A549 (cell line): Measurements from ENCODE around the gene LCN9. TPM values are rescaled to one million over a fixed set of nuclear protein-coding genes. Genes with fewer than 3 reads are reported as not detected.

Experiments
- ATAC-seq, 2 experiments: fragments of 200-7000 bp in 1 of 2; fragments of >200 bp in 1 of 2; cut with Nextera tagmentation in 1 of 2; cut with Tn5 transposase in 1 of 2; 3 replicates each; pipeline versions ENCODE4 v1.8.0 to v1.9.1; 2018 to 2020; ENCODE audit warnings: mild to moderate bottlenecking in 1 of 2, moderate library complexity in 1 of 2
- CTCF ChIA-PET: fragments of 300-600 bp; sonication (Branson Sonifier 250); formaldehyde crosslinking; extraction: SDS; loops from one replicate; lab custom pipeline; 2021; ENCODE audit warnings: antibody characterized with exemption, inconsistent platforms; lab: Yijun Ruan, JAX
- POLR2A ChIA-PET: fragments of 350-600 bp; formaldehyde crosslinking; extraction: SDS; loops from one replicate; lab custom pipeline; 2021; ENCODE audit warnings: antibody characterized with exemption, inconsistent platforms; lab: Yijun Ruan, JAX
- DNase-seq, 2 experiments: peaks; one replicate each; pipeline versions ENCODE4 v3.0.0 to v3.0.0-alpha.2; 2011 to 2016; ENCODE audit warnings: low read depth in 1 of 2, low spot score in 1 of 2
- FAIRE-seq: peaks from 2 replicates; lab custom pipeline; 2011; peaks lifted over from hg19 to GRCh38; lab: Jason Lieb, UNC
- H3K27ac ChIP-seq, 2 experiments: fragments of >200 bp; sonication (Bioruptor Twin); formaldehyde crosslinking; 3 replicates each; pipeline ENCODE4 v1.5.1; 2016 to 2017
- H3K4me1 ChIP-seq: fragments of >200 bp; sonication (Bioruptor Twin); formaldehyde crosslinking; 3 replicates; pipeline ENCODE4 v1.6.1; 2016
- H3K4me2 ChIP-seq: fragments of >200 bp; sonication (Bioruptor Twin); formaldehyde crosslinking; 3 replicates; pipeline ENCODE4 v1.6.1; 2016
- H3K4me3 ChIP-seq: fragments of >200 bp; sonication (Bioruptor Twin); formaldehyde crosslinking; 3 replicates; pipeline ENCODE4 v1.5.1; 2016
- H3K9me3 ChIP-seq: fragments of >200 bp; sonication (Bioruptor Twin); formaldehyde crosslinking; 3 replicates; pipeline ENCODE4 v1.6.1; 2016
- BCL3 ChIP-seq: fragments of >200 bp; sonication (Bioruptor Twin); formaldehyde crosslinking; IDR thresholded peaks from 3 replicates; pipeline ENCODE4 v1.6.1; 2016
- BHLHE40 ChIP-seq: IDR thresholded peaks from 2 replicates; pipeline ENCODE4 v1.6.1; 2012; ENCODE audit warnings: low read depth, low read length, inconsistent platforms
- CEBPB ChIP-seq, 2 experiments: fragments of >200 bp in 1 of 2; sonication (Bioruptor Twin) in 1 of 2; formaldehyde crosslinking in 1 of 2; IDR thresholded peaks; 2 replicates each; pipeline ENCODE4 v1.6.1; 2012 to 2016
- CHD2 ChIP-seq: fragments of 150-350 bp; IDR thresholded peaks from 2 replicates; pipeline ENCODE4 v1.6.1; 2014; ENCODE audit warnings: low read length; ENCODE audit not compliant: partially characterized antibody
- EHF ChIP-seq: fragments of 250-450 bp; sonication (Bioruptor Pico); IDR thresholded peaks from 2 replicates; pipeline ENCODE4 v1.5.0; 2020; ENCODE audit warnings: mild to moderate bottlenecking
- ESRRA ChIP-seq: fragments of 150-350 bp; IDR thresholded peaks from 2 replicates; pipeline ENCODE4 v1.6.1; 2014; ENCODE audit warnings: mild to moderate bottlenecking, low read length, borderline replicate concordance
- FOSB ChIP-seq: fragments of 250-450 bp; sonication (Bioruptor Pico); IDR thresholded peaks from 2 replicates; pipeline ENCODE4 v1.5.0; 2020; ENCODE audit warnings: mild to moderate bottlenecking, moderate library complexity
- FOXS1 ChIP-seq: fragments of 250-450 bp; sonication (Bioruptor Pico); IDR thresholded peaks from 2 replicates; pipeline ENCODE4 v1.5.0; 2020; ENCODE audit warnings: mild to moderate bottlenecking, moderate library complexity
- HDAC2 ChIP-seq: fragments of 200-600 bp; sonication (generic); IDR thresholded peaks from 2 replicates; pipeline ENCODE4 v1.6.1; 2016
- HEYL ChIP-seq: fragments of 250-450 bp; sonication (Bioruptor Pico); IDR thresholded peaks from 2 replicates; pipeline ENCODE4 v1.8.0; 2021; ENCODE audit warnings: mild to moderate bottlenecking, moderate library complexity
- HOXB5 ChIP-seq: fragments of 250-450 bp; sonication (Bioruptor Pico); IDR thresholded peaks from 2 replicates; pipeline ENCODE4 v1.5.0; 2020; ENCODE audit warnings: mild to moderate bottlenecking, moderate library complexity
- JUN ChIP-seq, 2 experiments: fragments of >200 bp; sonication (Bioruptor Twin); formaldehyde crosslinking; IDR thresholded peaks; 2 replicates in 1 of 2; 3 replicates in 1 of 2; pipeline ENCODE4 v1.6.1; 2016 to 2017
- JUNB ChIP-seq: fragments of >200 bp; sonication (Bioruptor Twin); formaldehyde crosslinking; IDR thresholded peaks from 2 replicates; pipeline ENCODE4 v1.6.1; 2016
- KDM1A ChIP-seq: fragments of 200-600 bp; sonication (generic); IDR thresholded peaks from 2 replicates; pipeline ENCODE4 v1.6.1; 2016; ENCODE audit warnings: low read depth, mild to moderate bottlenecking
- MAX ChIP-seq: IDR thresholded peaks from 2 replicates; pipeline ENCODE4 v1.6.1; 2012
- MAZ ChIP-seq: fragments of 150-350 bp; IDR thresholded peaks from 2 replicates; pipeline ENCODE4 v1.6.1; 2014; ENCODE audit warnings: antibody characterized with exemption, low read depth, low read length, borderline replicate concordance
- PHF8 ChIP-seq: fragments of 200-600 bp; sonication (generic); IDR thresholded peaks from 2 replicates; pipeline ENCODE4 v1.6.1; 2016; ENCODE audit warnings: low read depth, mild to moderate bottlenecking, antibody characterized with exemption, moderate library complexity, borderline replicate concordance
- POLR2A ChIP-seq: IDR thresholded peaks from 2 replicates; pipeline ENCODE4 v1.6.1; 2012; ENCODE audit warnings: mild to moderate bottlenecking, low read length
- REST ChIP-seq: fragments of 200-600 bp; sonication (generic); IDR thresholded peaks from 2 replicates; pipeline ENCODE4 v1.6.1; 2016; ENCODE audit warnings: antibody characterized with exemption, mild to moderate bottlenecking, moderate library complexity
- RFX5 ChIP-seq: fragments of 450-650 bp; IDR thresholded peaks from 2 replicates; pipeline ENCODE4 v1.7.1; 2014; ENCODE audit warnings: antibody characterized with exemption, mild to moderate bottlenecking, moderate library complexity
- SMC3 ChIP-seq: fragments of >200 bp; sonication (Bioruptor Twin); formaldehyde crosslinking; IDR thresholded peaks from 3 replicates; pipeline ENCODE4 v1.6.1; 2018; ENCODE audit warnings: inconsistent platforms
- TP53 ChIP-seq: fragments of 250-450 bp; sonication (Bioruptor Pico); IDR thresholded peaks from 2 replicates; pipeline ENCODE4 v1.5.0; 2021; ENCODE audit warnings: mild to moderate bottlenecking, moderate library complexity
- USF2 ChIP-seq: fragments of 450-650 bp; IDR thresholded peaks from 2 replicates; pipeline ENCODE4 v1.6.1; 2014; ENCODE audit warnings: antibody characterized with exemption
- ZNF302 ChIP-seq: fragments of 250-450 bp; sonication (Bioruptor Pico); IDR thresholded peaks from 2 replicates; pipeline ENCODE4 v1.9.0; 2021; ENCODE audit warnings: inconsistent platforms, mild to moderate bottlenecking, moderate library complexity
- ZSCAN20 ChIP-seq: fragments of 250-450 bp; sonication (Bioruptor Pico); IDR thresholded peaks from 2 replicates; pipeline ENCODE4 v1.8.0; 2022; ENCODE audit warnings: mild to moderate bottlenecking, moderate library complexity
- WGBS: methylation state at CpG from one replicate; pipeline ENCODE4 v1.1.6; 2017; ENCODE audit errors: missing lambda C conversion rate; 5-methylcytosine and 5-hydroxymethylcytosine counted together
- polyA plus RNA-seq, 4 experiments: library from polyadenylated mRNA; depleted of rRNA in 3 of 4; stranded (reverse); fragments of >200 nt; fragmentation: RNase III in 1 of 4; extraction: RNeasy Plus Mini Kit Qiagen cat#74134 plus additional on column Dnase treatment in 1 of 4; gene quantifications; 2 replicates in 3 of 4; 3 replicates in 1 of 4; pipeline ENCODE4 v1.2.3, GENCODE V29; 2011 to 2017
- TF ChIP-seq, protein P1 (sequence below): fragments of 250-450 bp; sonication (Bioruptor Pico); IDR thresholded peaks from 2 replicates; pipeline ENCODE4 v1.5.0; 2020; ENCODE audit warnings: low read depth, mild to moderate bottlenecking, moderate library complexity
- TF ChIP-seq, protein P2 (sequence below): fragments of >200 bp; sonication (Bioruptor Twin); formaldehyde crosslinking; IDR thresholded peaks from 2 replicates; pipeline ENCODE4 v1.6.1; 2016

LCN9 gene
- polyA plus RNA-seq, 2 of the 4 experiments (the other 2 are of a cell fraction) = not detected

GRCh38 chr9:135664801-135665794 lies 2.0 kb downstream of the LCN9 start:
- Histone ChIP-seq H3K4me3 (no peak overlapping the region), H3K27ac (no peak overlapping the region), H3K9me3 (no peaks in the 10 kb centered on the region), H3K4me2 (no peak overlapping the region), H3K4me1 (no peaks in the 10 kb centered on the region)
- DNase-seq (no peak), FAIRE-seq (no peak), ATAC-seq (peak; percentile 9 to 51; a peak in 3 of 6 replicates)
- ChIA-PET CTCF (no interaction called here), POLR2A (no interaction called here)
- 18% methylated on average over 31 of the region's 32 CpGs for WGBS
- TF ChIP-seq, protein P1, sequence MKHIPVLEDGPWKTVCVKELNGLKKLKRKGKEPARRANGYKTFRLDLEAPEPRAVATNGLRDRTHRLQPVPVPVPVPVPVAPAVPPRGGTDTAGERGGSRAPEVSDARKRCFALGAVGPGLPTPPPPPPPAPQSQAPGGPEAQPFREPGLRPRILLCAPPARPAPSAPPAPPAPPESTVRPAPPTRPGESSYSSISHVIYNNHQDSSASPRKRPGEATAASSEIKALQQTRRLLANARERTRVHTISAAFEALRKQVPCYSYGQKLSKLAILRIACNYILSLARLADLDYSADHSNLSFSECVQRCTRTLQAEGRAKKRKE = no peak
- TF ChIP-seq POLR2A (no peak), CHD2 (no peak), ESRRA (no peak), RFX5 (no peak), CEBPB (IDR thresholded peaks at IDR 0.05) (no peak), BCL3 (no peak), MAX (no peak), SMC3 (no peak), JUN (IDR thresholded peaks at IDR 0.05) (no peak), KDM1A (no peak), FOXS1 (CRISPR knock-in tag) (no peak), TP53 (no peak), FOSB (CRISPR knock-in tag) (no peak), ZNF302 (CRISPR knock-in tag) (no peak)

DNA sequence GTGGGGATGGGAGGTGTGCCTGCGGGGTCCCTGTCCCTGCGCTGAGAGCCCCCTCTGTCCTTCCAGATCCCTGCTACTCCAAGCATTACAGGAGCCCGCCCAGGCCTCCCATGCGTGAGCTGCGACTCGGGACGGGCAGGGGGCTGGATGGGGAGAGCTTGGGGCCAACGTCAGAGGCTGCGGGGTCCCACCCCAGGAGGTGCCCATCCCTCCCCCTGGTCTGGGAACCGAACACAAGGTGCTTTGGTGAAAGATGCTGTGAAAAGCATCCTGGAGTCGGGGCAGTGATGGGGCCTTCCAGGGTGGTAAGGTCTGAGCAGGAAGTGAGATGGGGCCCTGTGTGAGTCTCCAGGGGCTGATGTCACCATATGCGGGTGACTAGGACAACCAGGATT lies 2.7 kb downstream of the LCN9 start:
- 0% methylated on average over 5 of the region's 12 CpGs for WGBS
- no peaks in the 10 kb centered on the region for H3K9me3 ChIP-seq
- no peak overlapping the region for H3K4me3 ChIP-seq
- H3K27ac ChIP-seq = no peak overlapping the region
- DNase-seq (no peak), FAIRE-seq (no peak), ATAC-seq (peak; percentile 12 to 16; a peak in 2 of 6 replicates)
- TF ChIP-seq MAZ = no peak
- TF ChIP-seq ZNF302 (CRISPR knock-in tag) = no peak
- TF ChIP-seq EHF (CRISPR knock-in tag) = no peak
- no peak for TF ChIP-seq HOXB5 (CRISPR knock-in tag)
- no peak for TF ChIP-seq HEYL
- no peak for TF ChIP-seq JUN (IDR thresholded peaks at IDR 0.05)
- TF ChIP-seq, protein P2, sequence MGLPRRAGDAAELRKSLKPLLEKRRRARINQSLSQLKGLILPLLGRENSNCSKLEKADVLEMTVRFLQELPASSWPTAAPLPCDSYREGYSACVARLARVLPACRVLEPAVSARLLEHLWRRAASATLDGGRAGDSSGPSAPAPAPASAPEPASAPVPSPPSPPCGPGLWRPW = no peak
- TF ChIP-seq BHLHE40 = no peak
- TF ChIP-seq, protein P1 = no peak
- no peak for TF ChIP-seq POLR2A
- TF ChIP-seq HDAC2 = no peak
- no peak for TF ChIP-seq JUNB
- no peak for TF ChIP-seq REST
- no peak for TF ChIP-seq USF2
- no peak for TF ChIP-seq FOSB (CRISPR knock-in tag)
- TF ChIP-seq TP53 = no peak
- no peak for TF ChIP-seq PHF8
- no peak for TF ChIP-seq ESRRA
- TF ChIP-seq ZSCAN20 (CRISPR knock-in tag) = no peak
- no peak for TF ChIP-seq KDM1A
- H3K4me2 ChIP-seq = no peak overlapping the region
- POLR2A ChIA-PET = no interaction called here
- CTCF ChIA-PET = no interaction called here
- no peaks in the 10 kb centered on the region for H3K4me1 ChIP-seq
